SK-MEL-5 (cell line): ENCODE data around the gene SNN. TPM values are rescaled to one million over a fixed set of nuclear protein-coding genes. Genes with fewer than 3 reads are reported as not detected.

ENCODE experiments used
- DNase-seq: peaks from one replicate; pipeline ENCODE4 v3.0.0-alpha.2; 2016; ENCODE audit warnings: low read depth, low spot score
- in situ Hi-C: cut with HindIII; loops from 2 replicates; pipeline ENCODE4 v1.10.0; 2016; ENCODE audit warnings: low sequenced_read_pairs, high pct_unique_total_duplicates, low pct_unique_long_range_greater_than_20kb
- total RNA-seq: library from RNA; depleted of rRNA; stranded (reverse); fragments of >200 nt; shearing (Covaris generic); gene quantifications from 2 replicates; pipeline ENCODE4 v1.2.3, GENCODE V29; 2014

SNN gene
- total RNA-seq, 1 experiment from 2014 or later = 23.7 TPM

- DNase-seq = no peak
- in situ Hi-C loops = no loop called here
Observed at GRCh38 chr16:11658896-11659708, 9.2 kb upstream of the SNN start.

GRCh38 chr16:11660565-11660964 lies 7.7 kb upstream of the SNN start:
- in situ Hi-C loops = no loop called here
- no peak for DNase-seq

- in situ Hi-C loops = no loop called here
- DNase-seq = no peak
Observed at GRCh38 chr16:11662582-11662981, 5.7 kb upstream of the SNN start.

- no peak for DNase-seq
- in situ Hi-C loops = no loop called here
Observed at GRCh38 chr16:11665071-11665491, 3.2 kb upstream of the SNN start.

- in situ Hi-C loops = no loop called here
- no peak for DNase-seq
Observed at GRCh38 chr16:11666103-11667055, 1.9 kb upstream of the SNN start.

- DNase-seq = no peak
- in situ Hi-C loops = no loop called here
Observed at GRCh38 chr16:11667221-11667823, 933 bp upstream of the SNN start.

GRCh38 chr16:11668623-11669379 lies 546 bp downstream of the SNN start:
- DNase-seq = no peak
- in situ Hi-C loops = no loop called here

- in situ Hi-C loops = no loop called here
- DNase-seq = no peak
Observed at GRCh38 chr16:11669380-11670146, 1.3 kb downstream of the SNN start.

- no peak for DNase-seq
- in situ Hi-C loops = no loop called here
Observed at GRCh38 chr16:11670171-11671131, 2.2 kb downstream of the SNN start.

GRCh38 chr16:11671271-11671670 lies 3.0 kb downstream of the SNN start:
- no peak for DNase-seq
- in situ Hi-C loops = no loop called here

- DNase-seq = no peak
- in situ Hi-C loops = no loop called here
Observed at GRCh38 chr16:11671676-11672075, 3.4 kb downstream of the SNN start.

- in situ Hi-C loops = no loop called here
- no peak for DNase-seq
Observed at GRCh38 chr16:11672206-11673090, 4.2 kb downstream of the SNN start.

- in situ Hi-C loops = no loop called here
- DNase-seq = no peak
Observed at GRCh38 chr16:11673091-11674000, 5.1 kb downstream of the SNN start.
